Mucosa of descending colon (tissue), 3 donors: Measurements from ENCODE around the gene CAMK2B. TPM values are rescaled to one million over a fixed set of nuclear protein-coding genes. Genes with fewer than 3 reads are reported as not detected.

Source experiments
- ATAC-seq: fragments of 200-7000 bp; cut with Tn5 transposase; one replicate; pipeline ENCODE4 v1.9.1; 2020; ENCODE audit warnings: mild to moderate bottlenecking, moderate library complexity
- DNase-seq, 3 donors: peaks; one replicate each; pipeline ENCODE4 v3.0.0-alpha.2; 2020
- H3K36me3 ChIP-seq: fragments of 200-600 bp; one replicate; pipeline ENCODE4 v1.8.0; 2021; ENCODE audit warnings: low read depth, mild to moderate bottlenecking
- H3K4me1 ChIP-seq: fragments of 200-600 bp; one replicate; pipeline ENCODE4 v1.8.0; 2021; ENCODE audit warnings: low read depth, mild to moderate bottlenecking
- H3K4me3 ChIP-seq: fragments of 200-600 bp; one replicate; pipeline ENCODE4 v1.8.0; 2021; ENCODE audit warnings: mild to moderate bottlenecking
- H3K9me3 ChIP-seq: fragments of 200-600 bp; one replicate; pipeline ENCODE4 v1.8.0; 2021; ENCODE audit warnings: mild to moderate bottlenecking
- CTCF ChIP-seq: fragments of 200-600 bp; IDR thresholded peaks from one replicate; pipeline ENCODE4 v1.8.0; 2022; ENCODE audit warnings: antibody characterized with exemption, mild to moderate bottlenecking
- intact Hi-C, 2 donors: fragments of 100-400 bp; cut with DNase I in 1 of 2; cut with micrococcal nuclease in 1 of 2; formaldehyde crosslinking; loops; one replicate each; pipeline versions ENCODE4 v1.11.0 to v1.11.1; 2022; cut with DNase I, micrococcal nuclease
- total RNA-seq, 3 donors: library from RNA; stranded (reverse); fragmentation: NEBNext Ultra II Directional in 2 of 3; extraction: Animal tissue kit (Norgen Biotek cat#: 25700) in 2 of 3; gene quantifications; one replicate each; pipeline versions ENCODE4 v1.2.1 to v1.2.4, GENCODE V29; 2021 to 2023
- donor health status: DM: no; HTN: no; CAD: no; lungs with moderate emphysema.
- donor health status: DM: no; HTN: no; CAD: no.
- donor health status: DM: no; HTN: yes; CAD: no.

The CAMK2B gene
- total RNA-seq, 3 donors from 2014 or later, result 0.35 to 2.2 (median 0.87) TPM

DNA sequence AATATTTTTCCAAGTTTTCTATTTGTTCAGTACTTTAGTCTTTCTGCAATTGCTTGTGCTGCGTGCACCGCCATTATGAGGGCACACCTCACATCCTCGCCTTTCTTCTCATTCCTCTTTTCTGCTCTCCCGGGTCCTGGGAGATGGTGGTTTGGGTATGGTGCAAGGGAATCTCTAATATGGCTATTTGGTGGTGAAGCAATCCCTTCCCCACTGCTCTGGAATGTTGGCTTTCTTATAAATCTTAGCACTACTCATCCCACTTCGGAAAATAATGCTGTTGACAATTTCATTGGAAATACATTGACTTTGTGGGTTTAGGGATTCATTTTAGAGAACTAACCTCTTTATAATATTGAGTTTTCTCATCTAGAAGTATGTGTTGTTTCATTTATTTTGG lies 134.2 kb downstream of the CAMK2B start:
- Histone ChIP-seq H3K4me1 (no peaks in the 10 kb centered on the region), H3K36me3 (no peaks in the 10 kb centered on the region), H3K9me3 (no peaks in the 10 kb centered on the region), H3K4me3 (no peak overlapping the region)
- ATAC-seq (no peak), DNase-seq (no peak)
- TF ChIP-seq CTCF, result no peak
- intact Hi-C loops, result no loop called here

- Histone ChIP-seq H3K9me3 (no peaks in the 10 kb centered on the region), H3K4me1 (no peaks in the 10 kb centered on the region), H3K36me3 (no peaks in the 10 kb centered on the region), H3K4me3 (no peak overlapping the region)
- no peak for TF ChIP-seq CTCF
- no peak for ATAC-seq
- DNase-seq, result no peak
- intact Hi-C loops, result no loop called here
These were observed 135.2 kb downstream of the CAMK2B start for GRCh38 chr7:44189993-44190872.

GRCh38 chr7:44189286-44189992 lies 136.0 kb downstream of the CAMK2B start, which contains the start of gene GCK:
Gene GCK, minus strand, starts transcription at chr7:44189439. Its CDS starts 486 bp downstream, at chr7:44188953.
- TF ChIP-seq CTCF, result no peak
- Histone ChIP-seq H3K36me3 (no peaks in the 10 kb centered on the region), H3K4me1 (no peaks in the 10 kb centered on the region), H3K9me3 (no peaks in the 10 kb centered on the region), H3K4me3 (no peak within 1 kb of the TSS)
- intact Hi-C loops, result no loop called here
- ATAC-seq (no peak), DNase-seq (no peak)

- no peak for ATAC-seq
- DNase-seq, result no peak
- Histone ChIP-seq H3K4me3 (no peak overlapping the region), H3K9me3 (no peaks in the 10 kb centered on the region), H3K4me1 (no peaks in the 10 kb centered on the region), H3K36me3 (no peaks in the 10 kb centered on the region)
- intact Hi-C loops, result no loop called here
- TF ChIP-seq CTCF, result no peak
These were observed 136.7 kb downstream of the CAMK2B start for GRCh38 chr7:44188480-44189225.

DNA sequence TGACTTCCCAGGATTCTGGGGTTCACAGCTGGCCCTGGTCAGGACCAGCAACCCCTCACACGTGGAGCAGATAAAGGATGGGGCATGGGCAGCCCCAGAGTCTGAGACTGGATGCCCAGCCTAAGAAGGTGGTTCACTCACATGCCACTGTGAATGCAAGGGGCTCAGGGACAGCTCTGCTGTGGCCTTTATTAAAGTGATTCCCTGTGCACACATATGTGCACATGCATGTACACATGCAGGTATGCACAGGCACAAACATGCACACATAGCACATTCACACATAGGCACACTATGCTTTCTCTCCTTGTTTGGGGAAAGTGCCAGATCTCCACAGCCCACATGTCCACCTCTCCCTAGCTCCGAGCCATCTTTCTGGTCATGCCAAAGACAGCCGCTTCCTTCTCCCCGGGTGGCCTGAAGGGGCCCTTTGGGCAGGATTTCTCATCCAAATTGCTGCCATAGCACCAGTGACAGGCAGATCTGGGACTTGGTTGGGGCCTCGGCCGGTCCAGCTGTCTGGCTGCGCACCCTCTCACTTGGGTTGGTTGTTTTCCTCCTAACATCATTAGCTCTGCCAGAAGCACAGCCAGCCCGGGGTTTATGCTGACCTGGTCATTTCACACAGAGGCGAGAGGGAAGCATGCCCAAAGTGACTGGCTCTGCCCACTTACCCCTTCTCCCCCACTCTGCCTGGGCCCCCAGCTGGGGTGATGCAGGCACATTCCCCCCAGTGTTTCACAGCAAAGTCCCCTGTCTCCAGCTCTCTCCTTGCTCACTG lies 137.6 kb downstream of the CAMK2B start:
- DNase-seq (no peak), ATAC-seq (no peak)
- H3K4me1 ChIP-seq, result no peaks in the 10 kb centered on the region
- intact Hi-C loops, result no loop called here
- no peaks in the 10 kb centered on the region for H3K36me3 ChIP-seq
- no peak overlapping the region for H3K4me3 ChIP-seq
- TF ChIP-seq CTCF, result no peak
- peaks cover 3% of the 10 kb centered on the region for H3K9me3 ChIP-seq
